Activated B cell treated with CpG ODN at 0.5 μM for 24 hours (primary cell): ENCODE data around the gene OR14C36. TPM values are rescaled to one million over a fixed set of nuclear protein-coding genes. Genes with fewer than 3 reads are reported as not detected.
"Not testable (repeated sequence)": the region's sequence is repeated elsewhere in the genome, so short reads cannot be mapped to it uniquely, and the experiment has no call there.

Experiments used
- ATAC-seq: fragments of 200-7000 bp; cut with Tn5 transposase; one replicate; pipeline ENCODE4 v1.10.0; 2021; ENCODE audit warnings: low read depth, mild to moderate bottlenecking, moderate library complexity
- CTCF ChIA-PET: fragments of 350-600 bp; sonication (Branson Sonifier 250); formaldehyde crosslinking; loops from one replicate; lab custom pipeline; 2021; ENCODE audit warnings: antibody characterized with exemption; lab: Charles Lee
- POLR2A ChIA-PET: fragments of 350-600 bp; sonication (Branson Sonifier 250); formaldehyde crosslinking; loops from one replicate; lab custom pipeline; 2021; ENCODE audit warnings: antibody characterized with exemption; lab: Charles Lee
- DNase-seq: peaks from one replicate; pipeline ENCODE4 v3.0.0; 2022
- H3K27ac Mint-ChIP-seq: one replicate; pipeline ENCODE4 v1.8.0; 2020; ENCODE audit warnings: mixed read lengths
- H3K27me3 Mint-ChIP-seq: one replicate; pipeline ENCODE4 v1.8.0; 2021; ENCODE audit warnings: mixed read lengths
- H3K36me3 Mint-ChIP-seq: one replicate; pipeline ENCODE4 v1.8.0; 2021; ENCODE audit warnings: low read depth, mixed read lengths
- H3K4me1 Mint-ChIP-seq: one replicate; pipeline ENCODE4 v1.8.0; 2021; ENCODE audit warnings: mixed read lengths
- H3K4me3 Mint-ChIP-seq: one replicate; pipeline ENCODE4 v1.8.0; 2020; ENCODE audit warnings: mild to moderate bottlenecking, mixed read lengths
- H3K9me3 Mint-ChIP-seq: one replicate; pipeline ENCODE4 v1.8.0; 2020; ENCODE audit warnings: mixed read lengths
- intact Hi-C: fragments of 100-400 bp; cut with micrococcal nuclease; formaldehyde crosslinking; loops from one replicate; pipeline ENCODE4 v1.15.1; 2024
- total RNA-seq: library from RNA; stranded (reverse); gene quantifications from 2 replicates; pipeline ENCODE4 v1.2.3, GENCODE V29; 2022
- TF ChIP-seq, protein P1 (sequence below): fragments of 200-600 bp; IDR thresholded peaks from one replicate; pipeline ENCODE4 v1.8.0; 2022; ENCODE audit warnings: antibody characterized with exemption, mild to moderate bottlenecking

OR14C36 gene, protein sequence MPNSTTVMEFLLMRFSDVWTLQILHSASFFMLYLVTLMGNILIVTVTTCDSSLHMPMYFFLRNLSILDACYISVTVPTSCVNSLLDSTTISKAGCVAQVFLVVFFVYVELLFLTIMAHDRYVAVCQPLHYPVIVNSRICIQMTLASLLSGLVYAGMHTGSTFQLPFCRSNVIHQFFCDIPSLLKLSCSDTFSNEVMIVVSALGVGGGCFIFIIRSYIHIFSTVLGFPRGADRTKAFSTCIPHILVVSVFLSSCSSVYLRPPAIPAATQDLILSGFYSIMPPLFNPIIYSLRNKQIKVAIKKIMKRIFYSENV
- total RNA-seq = not detected in 2 replicates

DNA sequence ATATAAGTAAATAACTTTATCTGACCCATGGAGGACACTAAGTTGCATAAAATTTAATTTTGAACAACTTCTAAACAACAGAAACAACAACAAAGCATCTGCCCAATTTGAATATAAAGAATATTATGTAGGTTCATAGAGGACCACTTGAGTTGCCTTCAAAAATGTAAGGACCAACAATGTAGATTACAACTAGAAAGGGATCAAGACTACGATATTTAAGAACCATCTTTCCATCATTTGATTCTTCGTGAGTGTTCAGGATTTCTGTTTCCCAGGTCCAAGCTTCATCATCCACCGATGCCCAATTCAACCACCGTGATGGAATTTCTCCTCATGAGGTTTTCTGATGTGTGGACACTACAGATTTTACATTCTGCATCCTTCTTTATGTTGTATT, at the start of gene OR14C36:
OR14C36 (plus strand) TSS at position 301 of the 400 bp plus-strand sequence; CDS start at position 301, 0 bp downstream.
- Mint-ChIP-seq H3K36me3 (no peaks in the 10 kb centered on the region), H3K4me1 (no peaks in the 10 kb centered on the region), H3K9me3 (no peaks in the 10 kb centered on the region), H3K27me3 (peaks cover 5% of the 10 kb centered on the region), H3K4me3 (no peak within 1 kb of the TSS), H3K27ac (no peak within 1 kb of the TSS)
- intact Hi-C loops = no loop called here
- ATAC-seq (no peak), DNase-seq (no peak)
- TF ChIP-seq, protein P1, sequence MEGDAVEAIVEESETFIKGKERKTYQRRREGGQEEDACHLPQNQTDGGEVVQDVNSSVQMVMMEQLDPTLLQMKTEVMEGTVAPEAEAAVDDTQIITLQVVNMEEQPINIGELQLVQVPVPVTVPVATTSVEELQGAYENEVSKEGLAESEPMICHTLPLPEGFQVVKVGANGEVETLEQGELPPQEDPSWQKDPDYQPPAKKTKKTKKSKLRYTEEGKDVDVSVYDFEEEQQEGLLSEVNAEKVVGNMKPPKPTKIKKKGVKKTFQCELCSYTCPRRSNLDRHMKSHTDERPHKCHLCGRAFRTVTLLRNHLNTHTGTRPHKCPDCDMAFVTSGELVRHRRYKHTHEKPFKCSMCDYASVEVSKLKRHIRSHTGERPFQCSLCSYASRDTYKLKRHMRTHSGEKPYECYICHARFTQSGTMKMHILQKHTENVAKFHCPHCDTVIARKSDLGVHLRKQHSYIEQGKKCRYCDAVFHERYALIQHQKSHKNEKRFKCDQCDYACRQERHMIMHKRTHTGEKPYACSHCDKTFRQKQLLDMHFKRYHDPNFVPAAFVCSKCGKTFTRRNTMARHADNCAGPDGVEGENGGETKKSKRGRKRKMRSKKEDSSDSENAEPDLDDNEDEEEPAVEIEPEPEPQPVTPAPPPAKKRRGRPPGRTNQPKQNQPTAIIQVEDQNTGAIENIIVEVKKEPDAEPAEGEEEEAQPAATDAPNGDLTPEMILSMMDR = no peak
- ChIA-PET CTCF (no interaction called here), POLR2A (no interaction called here)

DNA sequence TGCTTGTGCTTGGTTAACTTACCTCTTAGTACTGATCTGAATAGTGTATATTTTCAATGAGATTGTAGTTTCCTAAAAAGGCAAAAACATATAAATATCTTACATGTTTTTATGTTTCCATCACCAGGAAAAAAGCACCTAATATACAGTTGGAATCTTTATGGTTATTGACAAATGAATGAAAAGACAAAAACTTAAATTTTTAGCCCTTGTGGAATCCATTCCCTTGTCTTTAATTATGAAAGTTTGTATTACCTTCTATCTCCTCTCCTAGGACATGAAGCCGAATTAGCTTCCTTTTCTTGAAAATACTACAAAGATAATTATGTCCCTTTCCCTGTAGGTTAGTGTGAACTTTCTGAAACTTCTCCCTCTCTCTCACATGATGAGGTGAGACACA, 45.3 kb upstream of the OR14C36 start, which contains the start of gene OR2T12:
OR2T12 (minus strand) TSS at position 101 of the 400 bp plus-strand sequence. CDS start 7,846 bp downstream, outside the sequence.
- Mint-ChIP-seq H3K27me3 (no peaks in the 10 kb centered on the region), H3K27ac (no peak within 1 kb of the TSS), H3K4me3 (no peak within 1 kb of the TSS), H3K9me3 (no peaks in the 10 kb centered on the region), H3K36me3 (no peaks in the 10 kb centered on the region), H3K4me1 (no peaks in the 10 kb centered on the region)
- CTCF ChIA-PET = no interaction called here
- ATAC-seq = no peak
- POLR2A ChIA-PET = no interaction called here
- TF ChIP-seq, protein P1 = no peak
- intact Hi-C loops = no loop called here
- no peak for DNase-seq

DNA sequence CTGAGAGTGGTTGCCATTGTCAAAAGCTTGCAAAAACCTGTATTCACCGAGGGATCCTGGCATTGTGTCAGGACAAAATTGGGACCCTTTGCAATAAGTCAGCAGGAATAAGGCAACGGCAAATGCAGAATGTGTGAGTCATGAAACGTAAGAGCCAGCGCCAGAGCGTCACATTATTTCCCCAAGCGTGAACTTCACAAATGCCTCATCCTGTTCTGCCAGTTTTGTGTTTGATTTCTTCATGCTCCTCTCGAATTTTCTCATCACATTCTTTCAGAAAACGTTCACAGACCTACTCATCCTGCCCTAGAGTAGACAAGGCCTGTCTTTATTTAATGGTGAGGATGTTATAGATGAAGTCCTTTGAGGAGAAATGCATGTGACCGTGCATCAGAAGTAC, 42.9 kb upstream of the OR14C36 start:
- H3K4me1 Mint-ChIP-seq, intact Hi-C loops: not testable (repeated sequence)

DNA sequence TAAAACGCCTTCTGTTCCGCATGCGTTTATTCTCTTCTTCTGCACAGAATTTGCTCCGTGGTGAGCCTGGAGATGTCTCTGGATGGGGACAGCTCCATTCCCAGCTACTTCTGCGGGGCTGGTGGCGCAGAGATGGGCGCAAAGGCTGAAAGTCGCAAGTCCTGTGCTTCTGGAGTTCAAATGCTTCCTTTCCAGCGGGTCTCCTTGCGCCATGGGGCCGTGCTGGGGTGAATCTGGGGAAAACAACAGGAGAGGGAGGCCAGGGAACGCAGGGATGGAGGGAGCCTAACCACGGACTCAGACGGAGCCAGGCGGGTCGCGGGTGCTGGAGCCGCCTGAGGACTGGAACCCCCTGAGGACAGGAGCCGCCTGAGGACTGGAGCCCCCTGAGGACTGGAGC, 42.5 kb upstream of the OR14C36 start:
- H3K27me3 Mint-ChIP-seq = no peaks in the 10 kb centered on the region
- H3K4me1 Mint-ChIP-seq = no peaks in the 10 kb centered on the region
- H3K36me3 Mint-ChIP-seq = no peaks in the 10 kb centered on the region
- ChIA-PET CTCF (no interaction called here), POLR2A (no interaction called here)
- TF ChIP-seq, protein P1 = no peak
- DNase-seq = no peak
- H3K4me3 Mint-ChIP-seq = no peak overlapping the region
- no peaks in the 10 kb centered on the region for H3K9me3 Mint-ChIP-seq
- ATAC-seq = no peak
- intact Hi-C loops = no loop called here
- no peak overlapping the region for H3K27ac Mint-ChIP-seq

More for the DNA sequence above, 42.9 kb upstream of the OR14C36 start:
- H3K36me3 Mint-ChIP-seq, H3K27me3 Mint-ChIP-seq, DNase-seq, H3K4me3 Mint-ChIP-seq, ATAC-seq, CTCF ChIA-PET, H3K27ac Mint-ChIP-seq, POLR2A ChIA-PET, H3K9me3 Mint-ChIP-seq: not testable (repeated sequence)

DNA sequence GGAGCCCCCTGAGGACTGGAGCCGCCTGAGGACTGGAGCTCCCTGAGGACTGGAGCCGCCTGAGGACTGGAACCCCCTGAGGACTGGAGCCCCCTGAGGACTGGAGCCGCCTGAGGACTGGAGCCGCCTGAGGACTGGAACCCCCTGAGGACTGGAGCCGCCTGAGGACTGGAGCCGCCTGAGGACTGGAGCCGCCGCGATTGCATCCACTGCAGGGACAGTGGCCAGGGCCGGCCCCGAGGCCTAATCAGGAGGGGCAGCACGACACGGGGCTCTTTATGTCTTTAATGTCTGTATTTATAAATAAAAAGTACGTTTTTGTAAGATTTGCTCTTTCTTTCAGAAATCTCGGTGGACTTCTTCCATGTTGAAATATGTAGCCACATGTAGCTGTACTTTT, 41.8 kb upstream of the OR14C36 start:
- DNase-seq, intact Hi-C loops, H3K4me3 Mint-ChIP-seq, H3K4me1 Mint-ChIP-seq, H3K27ac Mint-ChIP-seq, H3K9me3 Mint-ChIP-seq, ATAC-seq, POLR2A ChIA-PET, H3K27me3 Mint-ChIP-seq, H3K36me3 Mint-ChIP-seq, CTCF ChIA-PET: not testable (repeated sequence)

DNA sequence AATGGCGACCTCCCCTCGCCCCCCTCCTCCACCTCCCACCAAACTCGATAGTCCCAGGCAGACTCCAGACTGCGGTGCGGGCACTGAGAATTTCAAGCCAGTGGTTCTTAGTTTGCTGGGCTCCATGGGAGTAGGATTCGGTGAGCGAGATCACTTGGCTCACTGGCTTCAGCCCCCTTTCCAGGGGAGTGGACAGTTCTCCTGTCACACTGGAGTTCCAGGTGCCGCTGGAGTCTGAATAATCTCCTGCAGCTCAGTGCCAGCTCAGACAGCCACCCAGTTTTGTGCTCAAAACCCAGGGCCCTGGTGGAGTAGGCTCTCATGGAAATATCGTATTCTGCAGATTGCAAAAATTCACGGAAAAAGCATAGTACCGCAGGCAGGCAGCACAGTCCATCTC, 31.8 kb upstream of the OR14C36 start:
- Mint-ChIP-seq H3K27ac (no peak overlapping the region), H3K4me1 (no peaks in the 10 kb centered on the region), H3K36me3 (no peaks in the 10 kb centered on the region), H3K9me3 (peaks cover 26% of the 10 kb centered on the region), H3K4me3 (no peak overlapping the region), H3K27me3 (peaks cover 6% of the 10 kb centered on the region)
- intact Hi-C loops = no loop called here
- DNase-seq (no peak), ATAC-seq (no peak)
- TF ChIP-seq, protein P1 = no peak
- ChIA-PET POLR2A (no interaction called here), CTCF (no interaction called here)
